SK-N-SH treated with all-trans-retinoic acid at 6 μM for 48 hours (cell line): Measurements from ENCODE around the gene KRT7.

Experiments
- ATAC-seq: fragments of 200-7000 bp; cut with Tn5 transposase; 3 replicates; pipeline ENCODE4 v1.9.1; 2020; ENCODE audit warnings: mild to moderate bottlenecking, moderate library complexity
- ARNTL ChIP-seq: fragments of 450-650 bp; formaldehyde crosslinking; IDR thresholded peaks from 2 replicates; pipeline ENCODE4 v1.5.0; 2020; ENCODE audit warnings: low read depth, mild to moderate bottlenecking, moderate library complexity, borderline replicate concordance
- BACH2 ChIP-seq: fragments of 250-450 bp; sonication (Bioruptor Pico); IDR thresholded peaks from 2 replicates; pipeline ENCODE4 v1.9.0; 2021; ENCODE audit warnings: mild to moderate bottlenecking, borderline replicate concordance
- CREB5 ChIP-seq: fragments of 250-450 bp; sonication (Bioruptor Pico); IDR thresholded peaks from 2 replicates; pipeline ENCODE4 v1.5.1; 2020; ENCODE audit warnings: low read depth, mild to moderate bottlenecking, moderate library complexity
- CSDC2 ChIP-seq: fragments of 250-450 bp; sonication (Bioruptor Pico); IDR thresholded peaks from 2 replicates; pipeline ENCODE4 v1.5.0; 2020; ENCODE audit warnings: mild to moderate bottlenecking, moderate library complexity
- CSRNP3 ChIP-seq: fragments of 250-450 bp; sonication (Bioruptor Pico); IDR thresholded peaks from 2 replicates; pipeline ENCODE4 v1.5.1; 2021; ENCODE audit warnings: mild to moderate bottlenecking, moderate library complexity
- ESRRG ChIP-seq: fragments of 250-450 bp; sonication (Bioruptor Pico); IDR thresholded peaks from 2 replicates; pipeline ENCODE4 v1.6.1; 2021; ENCODE audit warnings: mild to moderate bottlenecking
- GLIS3 ChIP-seq: fragments of 250-450 bp; sonication (Bioruptor Pico); IDR thresholded peaks from 2 replicates; pipeline ENCODE4 v1.5.0; 2020; ENCODE audit warnings: mild to moderate bottlenecking, moderate library complexity
- ISL1 ChIP-seq: fragments of 250-450 bp; sonication (Bioruptor Pico); IDR thresholded peaks from 2 replicates; pipeline ENCODE4 v2.1.2; 2022; ENCODE audit warnings: mild to moderate bottlenecking, moderate library complexity
- OSR1 ChIP-seq: fragments of 250-450 bp; sonication (Bioruptor Pico); IDR thresholded peaks from 2 replicates; pipeline ENCODE4 v1.8.0; 2022; ENCODE audit warnings: moderate library complexity, mild to moderate bottlenecking, inconsistent platforms
- PPARA ChIP-seq: fragments of 250-450 bp; sonication (Bioruptor Pico); IDR thresholded peaks from 2 replicates; pipeline ENCODE4 v1.5.0; 2020; ENCODE audit warnings: mild to moderate bottlenecking, borderline replicate concordance
- RARB ChIP-seq: fragments of 250-450 bp; sonication (Bioruptor Pico); IDR thresholded peaks from 2 replicates; pipeline ENCODE4 v1.8.0; 2021; ENCODE audit warnings: mild to moderate bottlenecking, moderate library complexity
- SNAI2 ChIP-seq: fragments of 250-450 bp; sonication (Bioruptor Pico); IDR thresholded peaks from 2 replicates; pipeline ENCODE4 v1.5.0; 2020; ENCODE audit warnings: mild to moderate bottlenecking, moderate library complexity
- ZC3H10 ChIP-seq: fragments of 250-450 bp; sonication (Bioruptor Pico); IDR thresholded peaks from 2 replicates; pipeline ENCODE4 v1.5.1; 2021; ENCODE audit warnings: mild to moderate bottlenecking, moderate library complexity
- ZFP3 ChIP-seq: fragments of 250-450 bp; sonication (Bioruptor Pico); IDR thresholded peaks from 2 replicates; pipeline ENCODE4 v1.5.0; 2020; ENCODE audit warnings: mild to moderate bottlenecking, moderate library complexity
- ZFP30 ChIP-seq: fragments of 450-650 bp; formaldehyde crosslinking; IDR thresholded peaks from 2 replicates; pipeline ENCODE4 v1.5.0; 2022; ENCODE audit warnings: mild to moderate bottlenecking, moderate library complexity
- ZNF565 ChIP-seq: fragments of 450-650 bp; formaldehyde crosslinking; conservative IDR thresholded peaks from 2 replicates; pipeline ENCODE4 v1.5.0; 2020; ENCODE audit warnings: low read depth, mild to moderate bottlenecking, moderate library complexity
- ZNF8 ChIP-seq: fragments of 450-650 bp; formaldehyde crosslinking; IDR thresholded peaks from 2 replicates; pipeline ENCODE4 v1.5.0; 2020; ENCODE audit warnings: mild to moderate bottlenecking, moderate library complexity
- TF ChIP-seq, protein P1 (sequence below): fragments of 250-450 bp; sonication (Bioruptor Pico); IDR thresholded peaks from 2 replicates; pipeline ENCODE4 v1.5.0; 2020; ENCODE audit warnings: mild to moderate bottlenecking, moderate library complexity
- TF ChIP-seq, protein P2 (sequence below): fragments of 250-450 bp; sonication (Bioruptor Pico); IDR thresholded peaks from 2 replicates; pipeline ENCODE4 v1.8.0; 2021; ENCODE audit warnings: low read depth, mild to moderate bottlenecking, moderate library complexity, borderline replicate concordance

The KRT7 gene

DNA sequence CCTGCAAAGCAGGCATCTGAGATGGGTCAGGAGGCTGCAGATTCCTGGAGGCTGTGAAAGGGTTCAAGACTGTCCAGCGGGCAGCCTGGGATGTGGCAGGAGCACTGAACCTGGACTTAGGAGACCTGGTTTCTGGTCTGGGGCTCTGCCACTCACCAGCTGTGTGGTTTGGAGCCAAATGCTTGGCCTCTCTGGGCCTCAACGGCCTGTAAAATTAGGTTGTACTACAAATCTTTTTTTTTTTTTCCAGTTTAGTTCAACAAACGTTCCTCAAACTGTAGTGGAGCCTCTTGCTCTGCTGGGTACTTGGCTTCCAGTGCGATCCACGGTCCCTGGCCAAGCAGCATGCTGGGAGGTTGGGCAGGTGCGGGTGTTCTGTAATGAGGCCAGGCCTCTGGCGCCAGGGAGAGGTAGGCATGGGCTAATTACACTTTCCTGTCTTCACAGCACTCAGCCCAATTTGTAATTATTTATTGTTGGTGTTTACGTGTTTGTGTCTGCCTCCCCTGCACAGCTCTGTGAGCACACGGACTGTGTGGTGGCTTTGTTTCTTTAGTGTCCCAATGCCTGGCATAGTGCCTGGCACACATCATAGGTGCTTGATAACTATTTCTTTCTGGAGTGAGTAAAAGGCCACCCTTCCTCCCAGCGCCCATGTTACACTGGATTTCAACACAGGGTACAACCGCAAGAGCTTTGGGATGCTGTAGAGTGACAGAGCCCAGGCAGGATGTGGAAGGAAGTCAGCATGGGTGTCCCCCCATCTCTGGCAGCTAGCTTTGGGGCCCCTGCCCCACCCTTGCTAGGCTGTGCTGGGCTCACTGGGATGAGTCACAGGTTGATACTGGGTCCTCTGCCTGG, 35.4 kb upstream of the KRT7 start:
- ATAC-seq: no peak
- no peak for TF ChIP-seq RARB (CRISPR knock-in tag)
- TF ChIP-seq ZNF8: no peak
- no peak for TF ChIP-seq ZFP3 (CRISPR knock-in tag)
- no peak for TF ChIP-seq ARNTL
- no peak for TF ChIP-seq CSDC2 (CRISPR knock-in tag)
- TF ChIP-seq CREB5 (CRISPR knock-in tag): no peak
- no peak for TF ChIP-seq ZFP30 (CRISPR knock-in tag)
- TF ChIP-seq, protein P1, sequence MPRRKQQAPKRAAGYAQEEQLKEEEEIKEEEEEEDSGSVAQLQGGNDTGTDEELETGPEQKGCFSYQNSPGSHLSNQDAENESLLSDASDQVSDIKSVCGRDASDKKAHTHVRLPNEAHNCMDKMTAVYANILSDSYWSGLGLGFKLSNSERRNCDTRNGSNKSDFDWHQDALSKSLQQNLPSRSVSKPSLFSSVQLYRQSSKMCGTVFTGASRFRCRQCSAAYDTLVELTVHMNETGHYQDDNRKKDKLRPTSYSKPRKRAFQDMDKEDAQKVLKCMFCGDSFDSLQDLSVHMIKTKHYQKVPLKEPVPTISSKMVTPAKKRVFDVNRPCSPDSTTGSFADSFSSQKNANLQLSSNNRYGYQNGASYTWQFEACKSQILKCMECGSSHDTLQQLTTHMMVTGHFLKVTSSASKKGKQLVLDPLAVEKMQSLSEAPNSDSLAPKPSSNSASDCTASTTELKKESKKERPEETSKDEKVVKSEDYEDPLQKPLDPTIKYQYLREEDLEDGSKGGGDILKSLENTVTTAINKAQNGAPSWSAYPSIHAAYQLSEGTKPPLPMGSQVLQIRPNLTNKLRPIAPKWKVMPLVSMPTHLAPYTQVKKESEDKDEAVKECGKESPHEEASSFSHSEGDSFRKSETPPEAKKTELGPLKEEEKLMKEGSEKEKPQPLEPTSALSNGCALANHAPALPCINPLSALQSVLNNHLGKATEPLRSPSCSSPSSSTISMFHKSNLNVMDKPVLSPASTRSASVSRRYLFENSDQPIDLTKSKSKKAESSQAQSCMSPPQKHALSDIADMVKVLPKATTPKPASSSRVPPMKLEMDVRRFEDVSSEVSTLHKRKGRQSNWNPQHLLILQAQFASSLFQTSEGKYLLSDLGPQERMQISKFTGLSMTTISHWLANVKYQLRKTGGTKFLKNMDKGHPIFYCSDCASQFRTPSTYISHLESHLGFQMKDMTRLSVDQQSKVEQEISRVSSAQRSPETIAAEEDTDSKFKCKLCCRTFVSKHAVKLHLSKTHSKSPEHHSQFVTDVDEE (CRISPR knock-in tag): no peak
- TF ChIP-seq CSRNP3 (CRISPR knock-in tag): no peak
- TF ChIP-seq ISL1: no peak
- no peak for TF ChIP-seq BACH2 (CRISPR knock-in tag)

GRCh38 chr12:52198454-52199215, 34.4 kb upstream of the KRT7 start:
- no peak for TF ChIP-seq ARNTL
- no peak for TF ChIP-seq ZFP30 (CRISPR knock-in tag)
- TF ChIP-seq ZC3H10: no peak
- TF ChIP-seq ZNF565 (CRISPR knock-in tag): no peak
- TF ChIP-seq CSRNP3 (CRISPR knock-in tag): no peak
- TF ChIP-seq BACH2 (CRISPR knock-in tag): no peak
- TF ChIP-seq, protein P2, sequence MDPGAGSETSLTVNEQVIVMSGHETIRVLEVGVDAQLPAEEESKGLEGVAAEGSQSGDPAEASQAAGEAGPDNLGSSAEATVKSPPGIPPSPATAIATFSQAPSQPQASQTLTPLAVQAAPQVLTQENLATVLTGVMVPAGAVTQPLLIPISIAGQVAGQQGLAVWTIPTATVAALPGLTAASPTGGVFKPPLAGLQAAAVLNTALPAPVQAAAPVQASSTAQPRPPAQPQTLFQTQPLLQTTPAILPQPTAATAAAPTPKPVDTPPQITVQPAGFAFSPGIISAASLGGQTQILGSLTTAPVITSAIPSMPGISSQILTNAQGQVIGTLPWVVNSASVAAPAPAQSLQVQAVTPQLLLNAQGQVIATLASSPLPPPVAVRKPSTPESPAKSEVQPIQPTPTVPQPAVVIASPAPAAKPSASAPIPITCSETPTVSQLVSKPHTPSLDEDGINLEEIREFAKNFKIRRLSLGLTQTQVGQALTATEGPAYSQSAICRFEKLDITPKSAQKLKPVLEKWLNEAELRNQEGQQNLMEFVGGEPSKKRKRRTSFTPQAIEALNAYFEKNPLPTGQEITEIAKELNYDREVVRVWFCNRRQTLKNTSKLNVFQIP (CRISPR knock-in tag): no peak
- no peak for TF ChIP-seq GLIS3 (CRISPR knock-in tag)
- ATAC-seq: no peak

DNA sequence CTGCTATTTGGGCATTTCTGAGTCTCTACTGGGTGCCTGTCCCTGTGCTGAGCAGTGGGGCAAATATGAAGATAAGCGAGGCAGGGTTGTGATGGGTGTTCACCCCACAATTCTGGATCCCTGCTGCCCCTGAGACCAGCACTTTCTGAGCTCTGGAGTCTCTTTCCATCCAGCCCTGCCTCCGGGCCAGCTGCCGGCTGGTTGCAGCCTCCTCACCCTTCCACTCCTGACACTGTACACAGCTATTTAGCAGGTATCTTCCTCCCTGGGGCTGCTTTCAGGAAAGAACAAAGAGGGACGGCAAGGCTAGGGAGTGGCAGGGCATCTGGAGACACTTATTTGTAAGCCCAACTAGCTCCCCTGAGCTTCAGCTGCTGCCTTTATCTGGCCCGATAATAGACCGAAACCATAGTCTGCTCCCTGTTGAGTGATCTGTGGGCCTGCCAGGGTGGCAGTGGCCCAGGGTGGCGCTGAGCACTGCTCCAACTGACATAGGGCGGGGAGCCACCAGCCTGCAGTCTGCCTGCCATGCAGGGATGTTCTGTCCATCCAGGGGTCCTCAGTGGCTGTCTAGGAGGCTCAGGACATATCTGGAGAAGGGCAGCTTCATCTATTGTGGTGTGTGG, 33.6 kb upstream of the KRT7 start:
- no peak for ATAC-seq
- TF ChIP-seq BACH2 (CRISPR knock-in tag): no peak
- TF ChIP-seq PPARA (CRISPR knock-in tag): no peak
- no peak for TF ChIP-seq CREB5 (CRISPR knock-in tag)
- no peak for TF ChIP-seq SNAI2 (CRISPR knock-in tag)
- TF ChIP-seq, protein P2 (CRISPR knock-in tag): no peak
- no peak for TF ChIP-seq ESRRG (CRISPR knock-in tag)
- TF ChIP-seq ARNTL: no peak
- no peak for TF ChIP-seq ISL1
- TF ChIP-seq OSR1 (CRISPR knock-in tag): no peak
- TF ChIP-seq CSRNP3 (CRISPR knock-in tag): no peak
- no peak for TF ChIP-seq ZFP3 (CRISPR knock-in tag)
